Endothelial cell of umbilical vein (primary cell): ENCODE measurements around the gene ZBTB37. TPM values are rescaled to one million over a fixed set of nuclear protein-coding genes. Genes with fewer than 3 reads are reported as not detected.

Source experiments
- BruUV-seq: library from RNA; stranded (reverse); fragments of 400-500 nt; replicated peaks from 2 replicates; lab custom pipeline; 2021; lab: Mats Ljungman, UMichigan
- CTCF ChIA-PET: fragments of 300-600, 350-600 bp; sonication (Branson Sonifier 250); formaldehyde crosslinking; loops from one replicate; lab custom pipeline; 2021; ENCODE audit warnings: antibody characterized with exemption, inconsistent platforms; lab: Charles Lee
- POLR2A ChIA-PET: fragments of 300-600, 350-600 bp; sonication (Branson Sonifier 250); formaldehyde crosslinking; loops from one replicate; lab custom pipeline; 2021; ENCODE audit warnings: antibody characterized with exemption, inconsistent platforms; lab: Charles Lee
- DNase-seq: peaks from one replicate; pipeline ENCODE4 v3.0.0-alpha.2; 2011; ENCODE audit warnings: low read depth, low spot score
- FAIRE-seq: peaks from 2 replicates; lab custom pipeline; 2011; peaks lifted over from hg19 to GRCh38; lab: Jason Lieb, UNC
- H2AFZ ChIP-seq: 2 replicates; pipeline ENCODE4 v1.6.0; 2012; ENCODE audit warnings: low read depth, low read length, control low read depth, inconsistent platforms
- H3K27ac ChIP-seq: 2 replicates; pipeline ENCODE4 v1.5.1; 2011; ENCODE audit warnings: low read depth, mild to moderate bottlenecking, control low read depth, low read length, moderate library complexity; ENCODE audit not compliant: insufficient read depth
- H3K27me3 ChIP-seq, 2 experiments: 2 replicates each; pipeline versions ENCODE4 v1.6.0 to v1.6.1; 2011; ENCODE audit warnings: low read length in 2 of 2, mixed read lengths in 1 of 2; ENCODE audit not compliant: control insufficient read depth in 2 of 2, insufficient read depth in 2 of 2
- H3K36me3 ChIP-seq, 2 experiments: 2 replicates in 1 of 2; 3 replicates in 1 of 2; pipeline ENCODE4 v1.5.1; 2011; ENCODE audit warnings: low read length in 2 of 2, mild to moderate bottlenecking in 1 of 2, moderate library complexity in 1 of 2; ENCODE audit not compliant: control insufficient read depth in 2 of 2, insufficient read depth in 2 of 2; ENCODE audit errors: extremely low read depth in 1 of 2
- H3K4me1 ChIP-seq: 3 replicates; pipeline ENCODE4 v1.5.1; 2011; ENCODE audit warnings: mild to moderate bottlenecking, low read length; ENCODE audit not compliant: control insufficient read depth, insufficient read depth; ENCODE audit errors: extremely low read depth
- H3K4me2 ChIP-seq: 2 replicates; pipeline ENCODE4 v1.6.1; 2011; ENCODE audit warnings: low read length, control low read depth, mixed read lengths; ENCODE audit not compliant: insufficient read depth
- H3K4me3 ChIP-seq, 3 experiments: fragments of 200-600 bp in 1 of 3; sonication (generic), shearing (Covaris generic) in 1 of 3; replicated peaks in 1 of 3; 2 replicates each; pipeline ENCODE4 v1.5.1; 2011 to 2016; ENCODE audit warnings: control low read depth in 3 of 3, low read length in 3 of 3, mild to moderate bottlenecking in 2 of 3, inconsistent platforms in 1 of 3, low read depth in 1 of 3, moderate library complexity in 1 of 3; ENCODE audit not compliant: insufficient read depth in 1 of 3
- H3K79me2 ChIP-seq: 2 replicates; pipeline ENCODE4 v1.6.0; 2012; ENCODE audit warnings: low read length, inconsistent platforms; ENCODE audit not compliant: control insufficient read depth, insufficient read depth
- H3K9ac ChIP-seq: replicated peaks from 2 replicates; pipeline ENCODE3; 2011; ENCODE audit warnings: low read length, control low read depth; ENCODE audit not compliant: insufficient read depth; ENCODE audit errors: extremely low read depth
- H3K9me1 ChIP-seq: replicated peaks from 3 replicates; pipeline ENCODE4 v1.6.0; 2011; ENCODE audit warnings: mild to moderate bottlenecking, low read length; ENCODE audit not compliant: control insufficient read depth, insufficient read depth; ENCODE audit errors: extremely low read depth
- H3K9me3 ChIP-seq: replicated peaks from 2 replicates; pipeline ENCODE4 v1.5.1; 2012; ENCODE audit warnings: low read length, inconsistent platforms; ENCODE audit not compliant: control insufficient read depth, insufficient read depth
- H4K20me1 ChIP-seq: replicated peaks from 2 replicates; pipeline ENCODE3; 2011; ENCODE audit warnings: mild to moderate bottlenecking, low read length; ENCODE audit not compliant: control insufficient read depth, insufficient read depth; ENCODE audit errors: extremely low read depth
- CTCF ChIP-seq, 2 donors: IDR thresholded peaks; 1 replicate in 1 of 2; 2 replicates in 1 of 2; pipeline ENCODE4 v1.5.1; 2011; ENCODE audit warnings: low read length in 2 of 2, mild to moderate bottlenecking in 2 of 2, moderate library complexity in 2 of 2, control low read depth in 1 of 2, inconsistent platforms in 1 of 2, low read depth in 1 of 2; ENCODE audit not compliant: insufficient read depth in 1 of 2; ENCODE audit errors: extremely low read depth in 1 of 2
- EZH2 ChIP-seq: IDR thresholded peaks from 2 replicates; pipeline ENCODE4 v1.6.1; 2012; ENCODE audit warnings: borderline replicate concordance, low read depth, mild to moderate bottlenecking, moderate library complexity, low read length, inconsistent platforms; ENCODE audit not compliant: severe bottlenecking
- FOS ChIP-seq: IDR thresholded peaks from 2 replicates; pipeline ENCODE4 v1.6.1; 2011; ENCODE audit warnings: mild to moderate bottlenecking, low read length, moderate library complexity, borderline replicate concordance; ENCODE audit not compliant: insufficient read depth
- GATA2 ChIP-seq: IDR thresholded peaks from 2 replicates; pipeline ENCODE4 v1.7.0; 2011; ENCODE audit warnings: low read depth, mild to moderate bottlenecking, moderate library complexity, mixed read lengths, low read length; ENCODE audit not compliant: insufficient read length, insufficient read depth
- JUN ChIP-seq: IDR thresholded peaks from 2 replicates; pipeline ENCODE4 v1.6.1; 2011; ENCODE audit warnings: borderline replicate concordance, low read depth; ENCODE audit not compliant: insufficient read length, insufficient read depth
- MAX ChIP-seq: IDR thresholded peaks from 2 replicates; pipeline ENCODE4 v1.6.1; 2011; ENCODE audit not compliant: insufficient read depth, insufficient read length
- MYC ChIP-seq: IDR thresholded peaks from one replicate; pipeline ENCODE4 v1.6.1; 2011; ENCODE audit warnings: mild to moderate bottlenecking, low read depth, low read length
- POLR2A ChIP-seq: IDR thresholded peaks from 2 replicates; pipeline ENCODE4 v1.6.1; 2012; ENCODE audit warnings: low read depth, mild to moderate bottlenecking, control low read depth, low read length
- POLR2AphosphoS5 ChIP-seq: IDR thresholded peaks from 2 replicates; pipeline ENCODE4 v1.6.1; 2012; ENCODE audit warnings: low read depth, mild to moderate bottlenecking, control low read depth, low read length, moderate library complexity; ENCODE audit not compliant: insufficient read depth
- dilution Hi-C: fragments of 300-500 bp; cut with MboI; formaldehyde crosslinking; loops from one replicate; pipeline ENCODE4 v1.15.0; 2019; ENCODE audit warnings: low sequenced_read_pairs; ENCODE audit not compliant: extremely low pct_ligation_motif_present
- intact Hi-C: fragments of 100-400 bp; cut with micrococcal nuclease; formaldehyde crosslinking; loops from one replicate; pipeline ENCODE4 v1.10.0; 2022
- polyA plus RNA-seq, 4 experiments: library from polyadenylated mRNA; depleted of rRNA in 3 of 4; stranded (reverse) in 3 of 4; unstranded in 1 of 4; fragments of >200 nt; gene quantifications; 2 replicates each; pipeline versions ENCODE4 v1.2.1 to v1.2.3, GENCODE V29; 2011 to 2012; ENCODE audit warnings: missing spikeins in 1 of 4
- total RNA-seq: library from RNA; stranded (reverse); gene quantifications from 2 replicates; pipeline ENCODE4 v1.2.3, GENCODE V29; 2021

ZBTB37 gene
- total and polyA plus RNA-seq, 2 donors (not counting 3 experiments of a cell fraction or from before 2014, with no cell fraction given) = 0.94 to 5.9 TPM

- Histone ChIP-seq H3K4me2 (no peak overlapping the region), H3K4me3 (no peak overlapping the region), H2AFZ (no peak overlapping the region), H3K9ac (no peak overlapping the region), H3K27ac (no peak overlapping the region), H3K9me1 (no peaks in the 10 kb centered on the region), H3K36me3 (no peaks in the 10 kb centered on the region), H3K27me3 (no peaks in the 10 kb centered on the region), H3K4me1 (no peaks in the 10 kb centered on the region), H4K20me1 (no peaks in the 10 kb centered on the region), H3K79me2 (no peaks in the 10 kb centered on the region), H3K9me3 (no peaks in the 10 kb centered on the region)
- POLR2A ChIA-PET = no interaction called here
- dilution Hi-C loops = no loop called here
- FAIRE-seq (no peak), DNase-seq (no peak)
- intact Hi-C loops = no loop called here
- no TSS peak for BruUV-seq
- CTCF ChIA-PET = no interaction called here
- TF ChIP-seq JUN = no peak
- TF ChIP-seq GATA2 = no peak
- TF ChIP-seq POLR2AphosphoS5 = no peak
- TF ChIP-seq POLR2A = no peak
- no peak for TF ChIP-seq MYC
- no peak for TF ChIP-seq EZH2
- TF ChIP-seq FOS = no peak
- TF ChIP-seq MAX = no peak
- TF ChIP-seq CTCF (IDR thresholded peaks at IDR 0.05; ENCODE audit: extremely low read depth in 1 of 2, insufficient read depth in 1 of 2, low read depth in 1 of 2, low read length in 2 of 2) = no peak
These were observed 26.0 kb downstream of the ZBTB37 start for GRCh38 chr1:173894189-173894588.
